Aorta (tissue), 5 donors: Measurements from ENCODE around the gene PTPRG. TPM values are rescaled to one million over a fixed set of nuclear protein-coding genes. Genes with fewer than 3 reads are reported as not detected.

Experiments used
- ATAC-seq: fragments of 200-7000 bp; cut with Tn5 transposase; one replicate; pipeline ENCODE4 v1.9.1; 2022; ENCODE audit warnings: moderate library complexity; ENCODE audit not compliant: low FRiP score
- DNase-seq, 2 donors: peaks; one replicate each; pipeline ENCODE4 v3.0.0-alpha.2; 2020
- H3K27ac ChIP-seq, 2 donors: one replicate each; pipeline ENCODE4 v1.5.1; 2013; ENCODE audit warnings: low read length in 2 of 2, mild to moderate bottlenecking in 2 of 2, moderate library complexity in 2 of 2, control low read depth in 1 of 2, inconsistent platforms in 1 of 2, low read depth in 1 of 2
- H3K27me3 ChIP-seq, 2 donors: one replicate each; pipeline ENCODE4 v1.6.1; 2013; ENCODE audit warnings: control low read depth in 1 of 2, low read length in 1 of 2, mild to moderate bottlenecking in 1 of 2, moderate library complexity in 1 of 2; ENCODE audit not compliant: insufficient read depth in 2 of 2, control insufficient read depth in 1 of 2
- H3K36me3 ChIP-seq, 2 donors: one replicate each; pipeline ENCODE4 v1.6.1; 2013; ENCODE audit warnings: control low read depth in 1 of 2, low read length in 1 of 2, mild to moderate bottlenecking in 1 of 2; ENCODE audit not compliant: insufficient read depth in 2 of 2, control insufficient read depth in 1 of 2
- H3K4me1 ChIP-seq, 2 donors: one replicate each; pipeline ENCODE4 v1.6.1; 2013; ENCODE audit warnings: low read length in 2 of 2, control low read depth in 1 of 2, mild to moderate bottlenecking in 1 of 2, moderate library complexity in 1 of 2; ENCODE audit not compliant: insufficient read depth in 2 of 2, control insufficient read depth in 1 of 2
- H3K4me3 ChIP-seq, 2 donors: one replicate each; pipeline ENCODE4 v1.5.1; 2013; ENCODE audit warnings: low read length in 2 of 2, control low read depth in 1 of 2, mild to moderate bottlenecking in 1 of 2
- H3K9me3 ChIP-seq: one replicate; pipeline ENCODE4 v1.6.1; 2013; ENCODE audit warnings: mild to moderate bottlenecking, low read length; ENCODE audit not compliant: control insufficient read depth
- WGBS, 2 donors: extraction: QIAGEN DNeasy Blood & Tissue Kit; methylation state at CpG; one replicate each; pipeline ENCODE4 v1.1.7; 2013; 5-methylcytosine and 5-hydroxymethylcytosine counted together
- intact Hi-C, 2 donors: fragments of 100-400 bp; cut with DNase I; formaldehyde crosslinking; loops; one replicate each; pipeline versions ENCODE4 v1.14.2 to v1.15.0; 2022
- polyA plus RNA-seq, 2 donors: library from polyadenylated mRNA; stranded (reverse); fragments of 200-250 nt; gene quantifications; one replicate each; pipeline ENCODE4 v1.2.3, GENCODE V29; 2013
- total RNA-seq, 2 donors: library from RNA; stranded (reverse); fragmentation: NEBNext Ultra II Directional; extraction: Animal tissue kit (Norgen Biotek cat#: 25700); gene quantifications; one replicate each; pipeline ENCODE4 v1.2.1, GENCODE V29; 2021
- donor health status: healthy with polysubstance abuse.
- donor health status: Bipolar disorder and iron deficiency.
- donor health status: DM: no; HTN: no; CAD: no.
- donor health status: DM: no; HTN: no; CAD: no.
- donor health status: DM: yes; HTN: yes; CAD: no.

PTPRG gene
- total and polyA plus RNA-seq, 4 donors, result 5.3 to 150 (median 52.4) TPM

- Histone ChIP-seq H3K27me3 (no peaks in the 10 kb centered on the region), H3K27ac (no peak overlapping the region), H3K4me1 (no peaks in the 10 kb centered on the region), H3K4me3 (no peak overlapping the region), H3K9me3 (no peaks in the 10 kb centered on the region), H3K36me3 (peaks cover 0 to 2% of the 10 kb centered on the region in 2 donors)
- DNase-seq, result no peak
- ATAC-seq, result peak; percentile 12
- intact Hi-C loops, result loop anchor here in 1 of 2 donors (10.0 kb wide), 1 partner anchor 362 kb away; no protein-coding TSS in a partner anchor
- WGBS, 2 donors, result 93 to 95% methylated on average over 22 of the region's 22 CpGs
Observed at GRCh38 chr3:62203152-62203551, 641.8 kb downstream of the PTPRG start.

GRCh38 chr3:62203561-62203960, 642.2 kb downstream of the PTPRG start:
- intact Hi-C loops, result loop anchor here in 1 of 2 donors (10.0 kb wide), 1 partner anchor 361 kb away; no protein-coding TSS in a partner anchor
- no peaks in the 10 kb centered on the region for H3K4me1 ChIP-seq
- DNase-seq (no peak), ATAC-seq (peak; percentile 33)
- no peaks in the 10 kb centered on the region for H3K9me3 ChIP-seq
- no peak overlapping the region for H3K27ac ChIP-seq
- no peak overlapping the region for H3K4me3 ChIP-seq
- WGBS, 2 donors, result 96 to 98% methylated on average over 19 of the region's 19 CpGs
- peaks cover 0 to 2% of the 10 kb centered on the region in 2 donors for H3K36me3 ChIP-seq
- no peaks in the 10 kb centered on the region for H3K27me3 ChIP-seq

DNA sequence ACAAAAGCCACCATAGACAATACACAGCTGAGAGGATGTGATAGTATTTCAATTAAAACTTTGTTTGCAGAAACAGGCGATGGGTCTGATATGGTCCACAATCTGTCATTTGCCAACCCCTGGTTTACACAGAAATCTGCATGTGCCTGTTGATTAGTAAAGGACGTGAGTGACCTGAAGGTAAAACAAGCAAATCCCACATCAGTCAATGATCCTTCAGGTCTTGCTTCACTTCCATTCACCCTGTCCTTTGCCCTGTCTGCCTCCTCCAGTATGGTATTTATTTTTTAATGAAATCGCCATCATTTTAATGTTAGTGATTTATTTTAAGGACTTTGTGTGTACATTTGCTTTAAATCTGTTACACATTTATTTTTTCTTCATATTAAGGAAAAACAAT, 645.8 kb downstream of the PTPRG start:
- ATAC-seq (no peak), DNase-seq (no peak)
- WGBS, 2 donors, result 89 to 92% methylated on average over 3 of the region's 3 CpGs
- H3K4me1 ChIP-seq, result no peaks in the 10 kb centered on the region
- no peak overlapping the region for H3K4me3 ChIP-seq
- H3K9me3 ChIP-seq, result no peaks in the 10 kb centered on the region
- H3K27ac ChIP-seq, result no peak overlapping the region
- peaks cover 0 to 2% of the 10 kb centered on the region in 2 donors for H3K36me3 ChIP-seq
- intact Hi-C loops, result loop anchor here in 1 of 2 donors (10.0 kb wide), 1 partner anchor 358 kb away; no protein-coding TSS in a partner anchor
- H3K27me3 ChIP-seq, result no peaks in the 10 kb centered on the region

DNA sequence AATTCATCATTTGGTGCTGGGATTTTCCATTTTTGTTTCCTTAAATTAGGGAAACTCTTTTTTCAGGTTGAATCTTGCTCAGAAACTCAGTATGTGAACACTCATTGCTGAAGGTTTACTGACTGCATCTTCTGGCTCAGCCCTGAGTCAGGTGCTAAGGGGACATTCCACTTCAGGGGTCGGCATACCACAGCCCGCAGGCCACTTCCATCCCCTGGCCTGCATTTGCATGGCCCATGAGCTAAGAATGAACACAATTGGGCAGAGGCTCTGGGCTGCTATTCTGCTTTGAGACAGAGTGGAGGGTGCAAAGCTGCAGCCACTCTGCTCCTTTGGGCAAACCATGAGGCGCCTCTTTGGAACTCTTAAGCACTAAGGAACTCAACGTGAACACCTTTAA, 647.0 kb downstream of the PTPRG start:
- Histone ChIP-seq H3K27me3 (no peaks in the 10 kb centered on the region), H3K4me3 (no peak overlapping the region), H3K27ac (no peak overlapping the region), H3K4me1 (no peaks in the 10 kb centered on the region), H3K9me3 (no peaks in the 10 kb centered on the region), H3K36me3 (no peaks in the 10 kb centered on the region)
- ATAC-seq (no peak), DNase-seq (no peak)
- intact Hi-C loops, result loop anchor here in 1 of 2 donors (10.0 kb wide), 1 partner anchor 356 kb away; no protein-coding TSS in a partner anchor
- WGBS, 2 donors, result 93 to 95% methylated on average over 4 of the region's 4 CpGs

GRCh38 chr3:62209101-62209500, 647.7 kb downstream of the PTPRG start:
- Histone ChIP-seq H3K4me3 (no peak overlapping the region), H3K9me3 (no peaks in the 10 kb centered on the region), H3K36me3 (no peaks in the 10 kb centered on the region), H3K27me3 (no peaks in the 10 kb centered on the region), H3K27ac (no peak overlapping the region), H3K4me1 (no peaks in the 10 kb centered on the region)
- no peak for ATAC-seq
- intact Hi-C loops, result loop anchor here in 1 of 2 donors (10.0 kb wide), 1 partner anchor 356 kb away; no protein-coding TSS in a partner anchor
- DNase-seq, result no peak
- WGBS, 2 donors, result 80 to 81% methylated on average over 5 of the region's 5 CpGs

GRCh38 chr3:62210011-62210410, 648.6 kb downstream of the PTPRG start:
- no peaks in the 10 kb centered on the region for H3K27me3 ChIP-seq
- DNase-seq (no peak), ATAC-seq (no peak)
- no peak overlapping the region for H3K4me3 ChIP-seq
- WGBS, 2 donors, result 56 to 59% methylated on average over 5 of the region's 5 CpGs
- no peaks in the 10 kb centered on the region for H3K9me3 ChIP-seq
- H3K4me1 ChIP-seq, result no peaks in the 10 kb centered on the region
- H3K27ac ChIP-seq, result no peak overlapping the region
- H3K36me3 ChIP-seq, result no peaks in the 10 kb centered on the region
- intact Hi-C loops, result no loop called here

DNA sequence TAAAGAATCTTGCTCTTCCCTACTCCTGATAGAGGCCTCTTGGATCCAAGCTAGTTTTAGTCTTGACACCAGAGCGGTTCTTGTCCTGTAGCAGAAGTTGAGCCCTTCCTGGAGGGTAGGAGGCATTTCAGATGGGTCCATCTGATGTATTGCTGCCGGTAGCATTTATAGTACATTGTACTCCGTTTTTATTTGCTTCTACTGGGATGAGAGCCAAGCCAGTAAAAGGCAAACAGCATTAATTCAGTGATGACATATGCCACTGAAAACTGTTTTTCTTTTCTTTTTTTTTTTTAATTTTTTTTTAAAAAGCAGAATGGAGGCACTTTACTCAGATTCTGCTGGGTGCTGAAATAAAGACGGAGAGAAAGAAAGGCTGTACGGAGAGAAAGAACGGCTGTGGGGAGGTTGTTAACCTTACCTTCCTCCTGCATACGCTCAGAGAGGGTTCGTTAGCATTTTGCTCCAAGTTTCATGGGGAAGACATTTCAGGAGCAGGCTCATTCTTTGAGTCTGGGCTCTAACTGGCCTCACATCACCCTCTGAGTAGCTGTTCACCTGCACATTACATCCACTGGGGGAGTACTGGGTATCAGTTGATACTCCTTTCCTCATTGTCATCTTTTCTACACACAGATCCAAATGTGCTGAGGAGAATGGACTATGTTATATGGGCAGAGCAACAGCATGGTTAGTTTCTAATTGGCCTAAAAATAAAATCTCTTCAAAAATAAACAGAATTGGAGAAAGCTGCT, 650.5 kb downstream of the PTPRG start:
- H3K36me3 ChIP-seq, result no peaks in the 10 kb centered on the region
- no peak overlapping the region for H3K27ac ChIP-seq
- H3K9me3 ChIP-seq, result no peaks in the 10 kb centered on the region
- H3K4me3 ChIP-seq, result no peak overlapping the region
- H3K4me1 ChIP-seq, result no peaks in the 10 kb centered on the region
- 79 to 82% methylated on average over 8 of the region's 8 CpGs for WGBS, 2 donors
- DNase-seq (no peak), ATAC-seq (no peak)
- intact Hi-C loops, result no loop called here
- H3K27me3 ChIP-seq, result no peaks in the 10 kb centered on the region

GRCh38 chr3:62214850-62215249, 653.5 kb downstream of the PTPRG start:
- no peak for DNase-seq
- intact Hi-C loops, result no loop called here
- 91 to 94% methylated on average over 4 of the region's 4 CpGs for WGBS, 2 donors
- Histone ChIP-seq H3K27ac (no peak overlapping the region), H3K27me3 (no peaks in the 10 kb centered on the region), H3K9me3 (no peaks in the 10 kb centered on the region), H3K36me3 (no peaks in the 10 kb centered on the region), H3K4me1 (no peaks in the 10 kb centered on the region), H3K4me3 (no peak overlapping the region)
- ATAC-seq, result no peak

DNA sequence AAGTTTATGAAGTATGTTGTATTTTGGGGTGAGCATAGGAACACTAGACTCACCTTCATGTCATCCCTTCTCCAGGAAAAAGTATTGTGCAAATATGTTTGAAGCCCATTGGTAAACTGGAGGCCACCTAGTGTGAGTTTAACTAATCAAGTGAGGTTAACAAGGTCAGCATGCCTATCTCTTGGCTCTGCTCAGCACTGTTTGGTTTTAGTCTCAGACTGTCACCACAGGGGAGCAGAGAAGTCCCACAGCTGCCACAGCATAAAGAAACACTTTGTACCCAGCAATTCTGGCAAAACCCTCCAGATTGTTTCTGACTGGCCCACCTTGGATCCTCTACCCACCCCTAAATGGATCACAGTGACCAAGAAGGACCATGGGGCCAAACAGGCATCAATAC, 659.2 kb downstream of the PTPRG start:
- DNase-seq (no peak), ATAC-seq (no peak)
- Histone ChIP-seq H3K36me3 (peaks cover 0 to 4% of the 10 kb centered on the region in 2 donors), H3K9me3 (no peaks in the 10 kb centered on the region), H3K27ac (no peak overlapping the region), H3K4me3 (no peak overlapping the region), H3K27me3 (no peaks in the 10 kb centered on the region), H3K4me1 (no peaks in the 10 kb centered on the region)
- intact Hi-C loops, result no loop called here
